Subcutaneous abdominal adipose tissue (tissue), 5 donors: ENCODE measurements around the gene PPP1R12A.

Experiments
- H3K27ac ChIP-seq: one replicate; pipeline ENCODE4 v1.7.0; 2013; ENCODE audit warnings: low read depth, mild to moderate bottlenecking, inconsistent platforms, low read length, moderate library complexity
- H3K27me3 ChIP-seq, 5 donors: one replicate each; pipeline ENCODE4 v1.7.0; 2013; ENCODE audit warnings: low read length in 5 of 5, inconsistent platforms in 1 of 5; ENCODE audit not compliant: control insufficient read depth in 5 of 5, insufficient read depth in 4 of 5
- H3K36me3 ChIP-seq, 5 donors: one replicate each; pipeline ENCODE4 v1.7.0; 2013; ENCODE audit warnings: low read length in 5 of 5; ENCODE audit not compliant: control insufficient read depth in 5 of 5, insufficient read depth in 5 of 5
- H3K4me1 ChIP-seq, 5 donors: one replicate each; pipeline ENCODE4 v1.7.0; 2013; ENCODE audit warnings: low read length in 5 of 5, mild to moderate bottlenecking in 3 of 5, moderate library complexity in 1 of 5; ENCODE audit not compliant: control insufficient read depth in 5 of 5, insufficient read depth in 5 of 5
- H3K4me3 ChIP-seq, 5 donors: one replicate each; pipeline ENCODE4 v1.7.0; 2013; ENCODE audit warnings: low read length in 5 of 5, low read depth in 1 of 5
- H3K9ac ChIP-seq, 5 donors: one replicate each; pipeline ENCODE4 v1.7.0; 2013; ENCODE audit warnings: low read length in 5 of 5, mild to moderate bottlenecking in 4 of 5, moderate library complexity in 3 of 5
- H3K9me3 ChIP-seq, 5 donors: one replicate each; pipeline ENCODE4 v1.7.0; 2013; ENCODE audit warnings: low read length in 5 of 5; ENCODE audit not compliant: control insufficient read depth in 5 of 5
- donor health status: healthy.
- donor health status: healthy.
- donor health status: healthy.
- donor health status: healthy.
- donor health status: healthy.

Gene PPP1R12A

DNA sequence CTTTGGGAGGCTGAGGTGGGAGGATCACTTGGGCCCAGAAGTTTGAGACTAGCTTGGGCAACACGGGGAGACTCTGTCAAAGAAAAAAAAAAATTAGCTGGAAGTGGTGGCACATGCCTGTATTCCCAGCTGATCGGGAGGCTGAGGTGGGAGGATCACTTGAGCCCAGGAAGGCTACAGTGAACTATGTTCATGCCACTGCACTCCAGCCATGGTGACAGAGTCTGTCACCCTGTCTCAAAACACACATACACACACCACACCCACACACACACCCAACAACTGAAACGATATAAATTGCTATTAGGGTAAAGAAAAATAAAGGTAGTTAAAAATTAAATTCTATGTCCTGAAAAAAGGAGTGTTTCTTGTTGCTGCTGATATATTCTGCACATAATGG lies 7.9 kb downstream of the PPP1R12A start:
- Histone ChIP-seq H3K4me1 (peaks cover 0 to 23% (median 10%) of the 10 kb centered on the region in 5 donors), H3K4me3 (no peak overlapping the region), H3K9me3 (no peaks in the 10 kb centered on the region), H3K27ac (no peak overlapping the region), H3K27me3 (no peaks in the 10 kb centered on the region), H3K9ac (no peak overlapping the region), H3K36me3 (no peaks in the 10 kb centered on the region)

- Histone ChIP-seq H3K9ac (no peak overlapping the region), H3K4me3 (no peak overlapping the region), H3K27ac (no peak overlapping the region)
Observed at GRCh38 chr12:79925492-79925891, 9.4 kb downstream of the PPP1R12A start.

DNA sequence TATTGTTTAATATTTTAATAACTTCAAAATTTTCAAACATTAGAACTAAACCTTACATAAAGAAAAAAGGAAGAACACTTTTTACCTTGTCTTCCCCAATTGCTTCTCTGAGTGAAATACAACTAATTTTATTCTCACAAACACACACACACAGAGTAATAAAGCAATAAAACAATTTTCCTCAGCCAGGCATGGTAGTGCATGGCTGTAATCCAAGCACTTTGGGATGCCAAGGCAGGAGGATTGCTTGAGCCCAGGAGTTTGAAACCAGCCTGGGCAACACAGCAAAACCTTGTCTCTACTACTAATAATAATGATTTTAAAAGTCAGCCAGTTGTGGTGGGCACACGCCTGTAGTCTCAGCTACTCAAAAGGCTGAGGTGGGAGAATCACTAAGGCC lies 13.1 kb downstream of the PPP1R12A start:
- Histone ChIP-seq H3K27ac (no peak overlapping the region), H3K9me3 (no peaks in the 10 kb centered on the region), H3K9ac (no peak overlapping the region), H3K36me3 (no peaks in the 10 kb centered on the region), H3K27me3 (no peaks in the 10 kb centered on the region), H3K4me1 (peaks cover 0 to 20% (median 10%) of the 10 kb centered on the region in 5 donors), H3K4me3 (no peak overlapping the region)

More at GRCh38 chr12:79925492-79925891, 9.4 kb downstream of the PPP1R12A start:
- no peaks in the 10 kb centered on the region for H3K9me3 ChIP-seq
- H3K4me1 ChIP-seq: peaks cover 0 to 20% (median 10%) of the 10 kb centered on the region in 5 donors
- no peaks in the 10 kb centered on the region for H3K27me3 ChIP-seq
- no peaks in the 10 kb centered on the region for H3K36me3 ChIP-seq

DNA sequence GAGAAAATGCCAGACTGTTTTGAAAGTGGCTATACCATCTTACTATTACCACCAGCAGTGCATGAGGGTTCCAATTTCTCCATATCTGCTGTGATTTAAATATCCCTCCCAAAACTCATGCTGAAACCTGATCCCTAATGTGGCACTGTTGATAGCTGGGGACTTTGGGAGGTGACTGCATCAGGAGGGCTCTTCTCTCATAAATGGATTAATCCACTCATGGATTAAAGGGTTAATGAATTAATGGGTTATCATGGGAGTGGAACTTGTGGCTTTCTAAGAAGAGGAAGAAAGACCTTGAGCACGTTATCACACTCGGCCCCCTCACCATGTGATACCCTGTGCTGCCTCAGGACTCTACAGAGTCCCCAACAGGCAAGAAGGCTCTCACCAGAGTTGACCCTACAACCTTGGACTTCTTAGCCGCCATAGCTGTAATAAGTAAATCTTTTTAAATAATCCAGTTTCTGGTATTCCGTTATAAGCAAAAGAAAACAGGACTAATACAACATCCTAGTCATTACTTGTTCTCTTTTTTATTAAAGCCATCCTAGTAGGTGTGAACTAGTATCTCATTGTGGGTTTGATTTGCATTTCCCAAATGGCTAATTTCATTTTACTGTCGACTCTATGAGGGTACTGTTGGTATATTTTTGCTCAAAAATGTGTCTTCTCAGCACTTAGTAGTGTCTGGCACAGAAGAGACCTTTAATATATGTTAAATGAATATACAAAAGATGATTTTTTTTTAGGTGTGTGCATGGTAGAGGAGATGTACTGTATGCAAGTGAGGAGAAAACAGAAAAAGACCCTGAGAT lies 14.3 kb downstream of the PPP1R12A start:
- Histone ChIP-seq H3K4me3 (no peak overlapping the region), H3K4me1 (peaks cover 0 to 30% (median 14%) of the 10 kb centered on the region in 5 donors), H3K9ac (no peak overlapping the region), H3K27ac (no peak overlapping the region), H3K36me3 (no peaks in the 10 kb centered on the region), H3K9me3 (no peaks in the 10 kb centered on the region), H3K27me3 (no peaks in the 10 kb centered on the region)

DNA sequence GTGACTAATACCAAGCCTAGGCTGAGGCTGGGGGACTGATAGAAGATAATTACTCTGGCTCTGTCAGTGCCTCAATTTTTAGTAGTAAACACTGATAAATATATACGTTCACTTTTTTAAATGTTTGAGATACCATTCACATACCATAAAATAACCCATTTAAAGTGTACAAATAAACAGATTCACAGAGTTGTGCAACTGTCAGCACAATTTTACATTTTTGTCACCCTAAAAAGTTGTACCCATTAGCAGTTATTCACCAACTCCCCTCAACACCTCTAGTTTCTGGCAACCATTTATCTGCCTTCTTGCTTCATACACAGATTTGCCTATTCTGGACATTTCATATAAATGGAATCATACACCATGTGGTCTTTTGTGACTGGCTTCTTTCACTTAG lies 15.1 kb downstream of the PPP1R12A start:
- H3K4me1 ChIP-seq: peaks cover 0 to 28% (median 11%) of the 10 kb centered on the region in 5 donors
- H3K27me3 ChIP-seq: no peaks in the 10 kb centered on the region
- H3K9ac ChIP-seq: no peak overlapping the region
- H3K27ac ChIP-seq: no peak overlapping the region
- no peak overlapping the region for H3K4me3 ChIP-seq
- H3K36me3 ChIP-seq: no peaks in the 10 kb centered on the region
- H3K9me3 ChIP-seq: no peaks in the 10 kb centered on the region

GRCh38 chr12:79916826-79917225 lies 18.1 kb downstream of the PPP1R12A start:
- H3K9ac ChIP-seq: no peak overlapping the region
- peaks cover 2 to 25% (median 12%) of the 10 kb centered on the region in 5 donors for H3K4me1 ChIP-seq
- H3K36me3 ChIP-seq: no peaks in the 10 kb centered on the region
- no peaks in the 10 kb centered on the region for H3K9me3 ChIP-seq
- no peaks in the 10 kb centered on the region for H3K27me3 ChIP-seq
- no peak overlapping the region for H3K4me3 ChIP-seq
- no peak overlapping the region for H3K27ac ChIP-seq

- H3K4me1 ChIP-seq: peaks cover 2 to 20% (median 8%) of the 10 kb centered on the region in 5 donors
- no peak overlapping the region for H3K9ac ChIP-seq
- peaks cover 0 to 3% (median 0%) of the 10 kb centered on the region in 5 donors for H3K36me3 ChIP-seq
- H3K9me3 ChIP-seq: no peaks in the 10 kb centered on the region
- no peak overlapping the region for H3K4me3 ChIP-seq
- H3K27ac ChIP-seq: no peak overlapping the region
- H3K27me3 ChIP-seq: no peaks in the 10 kb centered on the region
Observed at GRCh38 chr12:79911889-79912656, 22.8 kb downstream of the PPP1R12A start.

DNA sequence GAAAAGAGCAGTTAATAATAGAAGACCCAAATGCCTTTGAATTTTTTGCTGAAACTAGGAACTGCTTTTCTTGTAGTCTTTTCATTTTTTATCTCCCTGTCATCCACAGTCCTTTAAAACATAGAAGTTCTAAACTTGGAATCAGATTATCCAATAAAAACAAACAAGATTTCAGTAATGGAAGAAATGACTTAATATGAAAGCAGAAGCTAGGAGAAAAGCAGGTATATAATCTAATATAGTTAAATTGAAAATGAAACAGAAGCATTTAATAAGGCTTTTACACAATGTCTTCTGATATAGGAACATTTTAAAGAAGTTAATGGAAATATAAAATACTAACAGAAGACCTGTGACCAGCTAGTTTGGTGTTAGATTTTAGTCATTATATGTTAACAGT lies 26.5 kb downstream of the PPP1R12A start:
- no peak overlapping the region for H3K27ac ChIP-seq
- H3K9me3 ChIP-seq: no peaks in the 10 kb centered on the region
- H3K27me3 ChIP-seq: no peaks in the 10 kb centered on the region
- no peak overlapping the region for H3K4me3 ChIP-seq
- peaks cover 2 to 16% (median 4%) of the 10 kb centered on the region in 5 donors for H3K4me1 ChIP-seq
- H3K9ac ChIP-seq: no peak overlapping the region
- peaks cover 0 to 3% (median 0%) of the 10 kb centered on the region in 5 donors for H3K36me3 ChIP-seq

DNA sequence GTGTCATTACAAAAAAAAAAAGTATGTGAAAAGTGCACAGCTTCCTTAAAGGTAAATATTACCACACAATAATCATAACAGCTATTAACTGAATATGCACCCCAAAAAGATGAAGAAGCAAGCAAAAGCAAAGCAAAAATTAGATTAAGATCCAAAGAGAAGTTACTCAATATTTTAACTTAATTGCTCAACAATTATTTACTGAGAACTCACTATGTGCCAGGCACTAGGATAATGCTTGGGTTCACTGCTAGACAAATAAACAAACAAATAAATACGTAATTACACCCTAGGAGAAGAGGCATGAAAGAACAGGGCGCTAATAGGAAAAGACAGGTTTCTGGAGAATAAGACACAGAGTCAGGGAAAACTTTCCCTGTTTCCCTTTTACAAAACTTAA lies 33.4 kb downstream of the PPP1R12A start:
- peaks cover 0 to 15% (median 10%) of the 10 kb centered on the region in 5 donors for H3K4me1 ChIP-seq
- H3K4me3 ChIP-seq: no peak overlapping the region
- no peaks in the 10 kb centered on the region for H3K27me3 ChIP-seq
- no peaks in the 10 kb centered on the region for H3K9me3 ChIP-seq
- H3K9ac ChIP-seq: no peak overlapping the region
- no peaks in the 10 kb centered on the region for H3K36me3 ChIP-seq
- H3K27ac ChIP-seq: no peak overlapping the region

GRCh38 chr12:79900951-79901350 lies 33.9 kb downstream of the PPP1R12A start:
- Histone ChIP-seq H3K4me3 (no peak overlapping the region), H3K36me3 (no peaks in the 10 kb centered on the region), H3K9ac (no peak overlapping the region), H3K27me3 (no peaks in the 10 kb centered on the region), H3K9me3 (no peaks in the 10 kb centered on the region), H3K27ac (no peak overlapping the region), H3K4me1 (peaks cover 0 to 15% (median 10%) of the 10 kb centered on the region in 5 donors)
